HepG2 (cell line): Measurements from ENCODE around the gene CHRNA3.

ENCODE experiments used
- ATF6 ChIP-seq: sonication (generic); formaldehyde crosslinking; conservative IDR thresholded peaks from 2 replicates; pipeline ENCODE4 v1.4.0; 2020; ENCODE audit warnings: missing genetic modification reagents
- CTCF ChIP-seq: sonication (generic); formaldehyde crosslinking; IDR thresholded peaks from 2 replicates; pipeline ENCODE4 v1.5.0; 2020; ENCODE audit warnings: mild to moderate bottlenecking, missing genetic modification reagents, moderate library complexity
- MAFF ChIP-seq: IDR thresholded peaks from 2 replicates; pipeline ENCODE4 v1.6.1; 2011; ENCODE audit warnings: low read depth, low read length, improper control_type of control experiment
- ZNF17 ChIP-seq: sonication (generic); formaldehyde crosslinking; IDR thresholded peaks from 2 replicates; pipeline ENCODE4 v1.5.0; 2020; ENCODE audit warnings: mild to moderate bottlenecking, missing genetic modification reagents
- ZNF234 ChIP-seq: sonication (generic); formaldehyde crosslinking; conservative IDR thresholded peaks from 2 replicates; pipeline ENCODE4 v1.5.1; 2020; ENCODE audit warnings: mild to moderate bottlenecking, missing genetic modification reagents
- ZNF280D ChIP-seq: sonication (generic); formaldehyde crosslinking; IDR thresholded peaks from 2 replicates; pipeline ENCODE4 v1.5.1; 2020; ENCODE audit warnings: mild to moderate bottlenecking, missing genetic modification reagents
- ZNF318 ChIP-seq: sonication (generic); formaldehyde crosslinking; IDR thresholded peaks from 2 replicates; pipeline ENCODE4 v1.4.0; 2020; ENCODE audit warnings: mild to moderate bottlenecking, missing genetic modification reagents
- ZNF660 ChIP-seq: sonication (generic); formaldehyde crosslinking; IDR thresholded peaks from 2 replicates; pipeline ENCODE4 v1.5.1; 2020; ENCODE audit warnings: mild to moderate bottlenecking, low read depth, missing genetic modification reagents, borderline replicate concordance
- TF ChIP-seq, protein P1 (sequence below): sonication (generic); formaldehyde crosslinking; IDR thresholded peaks from 2 replicates; pipeline ENCODE4 v1.4.0; 2020; ENCODE audit warnings: missing genetic modification reagents, mild to moderate bottlenecking, borderline replicate concordance
- TF ChIP-seq, protein P2 (sequence below): sonication (generic); formaldehyde crosslinking; IDR thresholded peaks from 2 replicates; pipeline ENCODE4 v1.8.0; 2022; ENCODE audit warnings: mild to moderate bottlenecking, missing genetic modification reagents

DNA sequence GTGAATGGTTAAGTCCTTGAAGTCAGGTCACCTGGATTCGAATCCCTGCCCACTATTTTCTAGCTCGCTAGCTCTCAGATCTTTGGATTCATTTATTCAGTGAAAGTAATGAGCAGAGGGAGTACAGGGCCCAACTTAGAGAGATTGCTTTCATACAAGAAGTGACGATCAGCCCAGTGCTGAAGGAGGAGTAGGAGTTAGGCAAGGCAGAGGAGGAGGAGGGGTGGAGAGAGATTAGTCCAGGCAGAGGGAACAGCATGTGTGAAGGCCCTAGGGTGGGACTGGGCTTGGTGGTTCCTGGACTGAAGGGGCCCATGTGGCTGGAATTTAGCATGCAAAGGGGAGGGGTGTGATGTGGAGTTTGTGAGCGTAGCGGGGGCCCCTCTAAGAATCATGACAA lies 59.3 kb downstream of the CHRNA3 start:
- TF ChIP-seq MAFF (no peak), ZNF660 (no peak), CTCF (CRISPR knock-in tag) (no peak), ZNF280D (no peak), ZNF234 (CRISPR knock-in tag) (no peak), ZNF17 (no peak), ATF6 (no peak), ZNF318 (CRISPR knock-in tag) (no peak)
- TF ChIP-seq, protein P1, sequence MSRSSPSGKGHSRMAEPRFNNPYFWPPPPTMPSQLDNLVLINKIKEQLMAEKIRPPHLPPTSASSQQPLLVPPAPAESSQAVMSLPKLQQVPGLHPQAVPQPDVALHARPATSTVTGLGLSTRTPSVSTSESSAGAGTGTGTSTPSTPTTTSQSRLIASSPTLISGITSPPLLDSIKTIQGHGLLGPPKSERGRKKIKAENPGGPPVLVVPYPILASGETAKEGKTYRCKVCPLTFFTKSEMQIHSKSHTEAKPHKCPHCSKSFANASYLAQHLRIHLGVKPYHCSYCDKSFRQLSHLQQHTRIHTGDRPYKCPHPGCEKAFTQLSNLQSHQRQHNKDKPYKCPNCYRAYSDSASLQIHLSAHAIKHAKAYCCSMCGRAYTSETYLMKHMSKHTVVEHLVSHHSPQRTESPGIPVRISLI (CRISPR knock-in tag), result no peak
- TF ChIP-seq, protein P2, sequence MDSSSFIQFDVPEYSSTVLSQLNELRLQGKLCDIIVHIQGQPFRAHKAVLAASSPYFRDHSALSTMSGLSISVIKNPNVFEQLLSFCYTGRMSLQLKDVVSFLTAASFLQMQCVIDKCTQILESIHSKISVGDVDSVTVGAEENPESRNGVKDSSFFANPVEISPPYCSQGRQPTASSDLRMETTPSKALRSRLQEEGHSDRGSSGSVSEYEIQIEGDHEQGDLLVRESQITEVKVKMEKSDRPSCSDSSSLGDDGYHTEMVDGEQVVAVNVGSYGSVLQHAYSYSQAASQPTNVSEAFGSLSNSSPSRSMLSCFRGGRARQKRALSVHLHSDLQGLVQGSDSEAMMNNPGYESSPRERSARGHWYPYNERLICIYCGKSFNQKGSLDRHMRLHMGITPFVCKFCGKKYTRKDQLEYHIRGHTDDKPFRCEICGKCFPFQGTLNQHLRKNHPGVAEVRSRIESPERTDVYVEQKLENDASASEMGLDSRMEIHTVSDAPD (CRISPR knock-in tag), result no peak
